ENCODE data around the gene PPFIBP2.

DNA sequence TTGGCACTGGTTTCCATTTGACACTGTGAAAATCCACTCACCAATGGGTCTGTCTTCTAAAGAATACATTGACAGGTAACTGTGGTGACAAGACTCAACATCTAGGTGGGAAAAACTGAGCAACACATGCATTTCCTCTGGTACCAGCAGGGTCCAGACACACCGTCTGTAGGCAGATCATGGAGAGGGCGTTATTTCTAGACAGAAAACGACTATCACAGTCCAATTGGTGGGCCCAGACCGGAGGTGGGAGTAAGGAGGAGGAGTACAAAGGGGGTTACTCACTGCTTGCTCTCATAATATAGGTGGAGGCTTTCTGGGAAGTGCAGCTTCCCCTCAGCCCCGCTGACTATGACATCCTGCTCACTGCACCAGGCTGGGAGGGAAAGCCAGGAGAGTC is 182.6 kb downstream of the PPFIBP2 start:
- no peak for TF ChIP-seq EZH2 (optimal IDR thresholded peaks at IDR 0.05; ENCODE audit: low read depth, low read length)
- no peak for TF ChIP-seq CTCF (IDR thresholded peaks at IDR 0.05; ENCODE audit: low read length)
- no peak for TF ChIP-seq EZH2phosphoT487 (IDR thresholded peaks at IDR 0.05; ENCODE audit: low read length)
